ENCODE measurements around the gene CDH23.

Gene CDH23

GRCh38 chr10:71632200-71632820, 235.6 kb downstream of the CDH23 start:
- no peak for DNase-seq

- no peak for DNase-seq
Observed at GRCh38 chr10:71632896-71633600, 236.3 kb downstream of the CDH23 start.

- DNase-seq, result no peak
Observed at GRCh38 chr10:71633920-71634319, 237.2 kb downstream of the CDH23 start.

GRCh38 chr10:71634531-71635164, 237.9 kb downstream of the CDH23 start:
- no peak for DNase-seq

GRCh38 chr10:71635251-71635866, 238.6 kb downstream of the CDH23 start:
- DNase-seq, result no peak

GRCh38 chr10:71635867-71636266, 239.1 kb downstream of the CDH23 start:
- DNase-seq, result no peak

GRCh38 chr10:71636588-71636987, 239.9 kb downstream of the CDH23 start:
- no peak for DNase-seq

- no peak for DNase-seq
Observed at GRCh38 chr10:71637305-71637704, 240.6 kb downstream of the CDH23 start.

- no peak for DNase-seq
Observed at GRCh38 chr10:71638064-71638821, 241.5 kb downstream of the CDH23 start.

GRCh38 chr10:71638822-71639719, 242.4 kb downstream of the CDH23 start:
- DNase-seq, result no peak

- DNase-seq, result no peak
Observed at GRCh38 chr10:71640607-71641006, 243.9 kb downstream of the CDH23 start.

- no peak for DNase-seq
Observed at GRCh38 chr10:71641449-71641848, 244.7 kb downstream of the CDH23 start.

GRCh38 chr10:71641986-71642385, 245.3 kb downstream of the CDH23 start:
- DNase-seq, result no peak

- no peak for DNase-seq
Observed at GRCh38 chr10:71643904-71644303, 247.2 kb downstream of the CDH23 start.

- no peak for DNase-seq
Observed at GRCh38 chr10:71644307-71645180, 247.8 kb downstream of the CDH23 start.

- DNase-seq, result no peak
Observed at GRCh38 chr10:71645185-71645584, 248.5 kb downstream of the CDH23 start.

GRCh38 chr10:71646037-71646436, 249.3 kb downstream of the CDH23 start:
- DNase-seq, result no peak

GRCh38 chr10:71646592-71647292, 250.0 kb downstream of the CDH23 start:
- DNase-seq, result no peak

GRCh38 chr10:71647526-71648253, 251.0 kb downstream of the CDH23 start:
- no peak for DNase-seq

All from NCI-H1436 treated with DMSO at 0.1 percent for 48 hours (cell line).